CD14-positive monocyte (primary cell): Measurements from ENCODE around the gene ENDOV. TPM values are rescaled to one million over a fixed set of nuclear protein-coding genes. Genes with fewer than 3 reads are reported as not detected.

ENCODE experiments used
- DNase-seq, 3 donors: peaks; one replicate each; pipeline ENCODE4 v3.0.0-alpha.2; 2011 to 2022
- H2AFZ ChIP-seq: 2 replicates; pipeline ENCODE4 v1.6.0; 2012; ENCODE audit warnings: mild to moderate bottlenecking, low read depth, low read length, inconsistent platforms; ENCODE audit not compliant: insufficient read depth, poor library complexity, severe bottlenecking
- H3K27ac ChIP-seq, 2 donors: 1 replicate in 1 of 2; 2 replicates in 1 of 2; pipeline ENCODE4 v1.5.1; 2012 to 2013; ENCODE audit warnings: low read length in 2 of 2, control low read depth in 1 of 2, inconsistent platforms in 1 of 2, low read depth in 1 of 2, mild to moderate bottlenecking in 1 of 2
- H3K27me3 ChIP-seq, 2 donors: one replicate each; pipeline versions ENCODE4 v1.6.0 to v1.6.1; 2011 to 2013; ENCODE audit warnings: low read length in 2 of 2; ENCODE audit not compliant: control insufficient read depth in 2 of 2, insufficient read depth in 2 of 2
- H3K36me3 ChIP-seq, 2 donors: replicated peaks in 1 of 2; 1 replicate in 1 of 2; 2 replicates in 1 of 2; pipeline versions ENCODE4 v1.5.1 to v1.6.1; 2012 to 2013; ENCODE audit warnings: low read length in 2 of 2, control low read depth in 1 of 2, inconsistent platforms in 1 of 2, mild to moderate bottlenecking in 1 of 2; ENCODE audit not compliant: insufficient read depth in 2 of 2, control insufficient read depth in 1 of 2
- H3K4me1 ChIP-seq, 2 donors: 1 replicate in 1 of 2; 2 replicates in 1 of 2; pipeline versions ENCODE4 v1.5.1 to v1.6.1; 2012 to 2013; ENCODE audit warnings: low read length in 2 of 2, control low read depth in 1 of 2, inconsistent platforms in 1 of 2, mild to moderate bottlenecking in 1 of 2, moderate library complexity in 1 of 2; ENCODE audit not compliant: insufficient read depth in 2 of 2, control insufficient read depth in 1 of 2
- H3K4me2 ChIP-seq: replicated peaks from 2 replicates; pipeline ENCODE3; 2012; ENCODE audit warnings: low read length, moderate library complexity, mild to moderate bottlenecking; ENCODE audit not compliant: poor library complexity, severe bottlenecking; ENCODE audit errors: extremely low read depth
- H3K4me3 ChIP-seq, 3 experiments: fragments of 200-600 bp in 1 of 3; sonication (generic) in 1 of 3; replicated peaks in 1 of 3; 1 replicate in 2 of 3; 2 replicates in 1 of 3; pipeline ENCODE4 v1.5.1; 2011 to 2013; ENCODE audit warnings: low read length in 3 of 3, mild to moderate bottlenecking in 3 of 3, control low read depth in 2 of 3, low read depth in 2 of 3, inconsistent platforms in 1 of 3, moderate library complexity in 1 of 3
- H3K79me2 ChIP-seq: 2 replicates; pipeline ENCODE4 v1.6.0; 2012; ENCODE audit warnings: mild to moderate bottlenecking, control low read depth, inconsistent platforms, low read length, moderate library complexity; ENCODE audit not compliant: insufficient read depth
- H3K9ac ChIP-seq: 2 replicates; pipeline ENCODE4 v1.6.0; 2017; ENCODE audit warnings: low read length, mild to moderate bottlenecking; ENCODE audit not compliant: insufficient read depth, poor library complexity, severe bottlenecking
- H3K9me3 ChIP-seq, 2 donors: replicated peaks in 1 of 2; 1 replicate in 1 of 2; 2 replicates in 1 of 2; pipeline versions ENCODE4 v1.5.1 to v1.6.1; 2012 to 2013; ENCODE audit warnings: low read length in 2 of 2, control low read depth in 1 of 2; ENCODE audit not compliant: control insufficient read depth in 1 of 2, insufficient read depth in 1 of 2
- H4K20me1 ChIP-seq: 2 replicates; pipeline ENCODE4 v1.6.0; 2012; ENCODE audit warnings: mild to moderate bottlenecking, low read length, control low read depth, moderate library complexity; ENCODE audit not compliant: insufficient read depth
- H3K27ac Mint-ChIP-seq, 7 donors: one replicate each; pipeline ENCODE4 v1.8.0; 2020; ENCODE audit warnings: mild to moderate bottlenecking in 7 of 7, mixed read lengths in 7 of 7, moderate library complexity in 6 of 7, inconsistent platforms in 2 of 7
- H3K27me3 Mint-ChIP-seq, 3 donors: one replicate each; pipeline ENCODE4 v1.8.0; 2021 to 2022; ENCODE audit warnings: low read depth in 3 of 3, mild to moderate bottlenecking in 3 of 3, mixed read lengths in 3 of 3, moderate library complexity in 3 of 3, inconsistent platforms in 1 of 3
- H3K36me3 Mint-ChIP-seq, 2 donors: one replicate each; pipeline ENCODE4 v1.8.0; 2020; ENCODE audit warnings: mixed read lengths in 2 of 2, inconsistent platforms in 1 of 2, mild to moderate bottlenecking in 1 of 2
- H3K4me1 Mint-ChIP-seq: one replicate; pipeline ENCODE4 v1.8.0; 2020; ENCODE audit warnings: mild to moderate bottlenecking, mixed read lengths
- H3K4me3 Mint-ChIP-seq, 2 donors: one replicate each; pipeline ENCODE4 v1.8.0; 2020; ENCODE audit warnings: mild to moderate bottlenecking in 2 of 2, mixed read lengths in 2 of 2, moderate library complexity in 1 of 2
- H3K9me3 Mint-ChIP-seq, 7 donors: one replicate each; pipeline ENCODE4 v1.8.0; 2020 to 2022; ENCODE audit warnings: mixed read lengths in 7 of 7, mild to moderate bottlenecking in 6 of 7, moderate library complexity in 6 of 7, inconsistent platforms in 2 of 7
- WGBS: methylation state at CpG from one replicate; pipeline ENCODE4 v1.1.5; 2013; ENCODE audit warnings: missing lambda C conversion rate; ENCODE audit not compliant: insufficient coverage; 5-methylcytosine and 5-hydroxymethylcytosine counted together
- intact Hi-C, 2 donors: fragments of 100-400 bp; cut with micrococcal nuclease; formaldehyde crosslinking; loops; one replicate each; pipeline versions ENCODE4 v1.15.0 to v1.15.1; 2023
- polyA plus RNA-seq, 3 donors: library from polyadenylated mRNA; depleted of rRNA in 1 of 3; unstranded in 2 of 3; stranded (reverse) in 1 of 3; fragments of 300-500 nt in 2 of 3; fragments of >200 nt in 1 of 3; fragmentation: Illumina TruSeq in 2 of 3; gene quantifications; 1 replicate in 2 of 3; 2 replicates in 1 of 3; pipeline ENCODE4 v1.2.3, GENCODE V29; 2012 to 2021
- TF ChIP-seq, protein P1 (sequence below): fragments of 200-600 bp; IDR thresholded peaks from one replicate; pipeline ENCODE4 v1.8.0; 2022; ENCODE audit warnings: antibody characterized with exemption, mild to moderate bottlenecking

The ENDOV gene
- polyA plus RNA-seq, 3 donors: 10.4 to 15.7 (median 13.3) TPM

DNA sequence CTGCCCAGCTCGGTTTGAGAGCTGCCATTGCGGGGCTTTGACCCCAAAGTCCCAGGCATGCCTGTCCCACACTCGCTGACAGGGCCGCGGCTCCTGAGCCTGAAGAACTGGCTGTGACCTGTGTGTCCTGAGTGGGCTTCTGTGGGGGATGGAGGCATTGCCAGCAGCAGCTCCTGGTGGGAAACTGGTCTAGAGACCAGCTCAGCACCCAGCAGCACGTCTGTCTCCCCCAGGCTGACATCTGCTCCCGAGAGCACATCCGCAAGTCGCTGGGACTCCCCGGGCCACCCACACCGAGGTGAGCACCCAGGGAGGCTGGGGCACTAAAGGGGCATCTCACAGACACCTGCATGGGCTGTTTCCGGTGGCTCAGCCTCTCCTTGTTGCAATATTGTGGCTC, 13.4 kb downstream of the ENDOV start:
- no peak overlapping the region for H3K27ac ChIP-seq
- no peak overlapping the region for H2AFZ ChIP-seq
- no peaks in the 10 kb centered on the region for H3K36me3 ChIP-seq
- H3K4me3 ChIP-seq: no peak overlapping the region
- H3K27me3 ChIP-seq: no peaks in the 10 kb centered on the region
- H3K4me2 ChIP-seq: no peak overlapping the region
- peaks cover 5 to 10% (median 8%) of the 10 kb centered on the region in 3 donors for H3K27me3 Mint-ChIP-seq
- H3K9me3 Mint-ChIP-seq: no peaks in the 10 kb centered on the region
- WGBS: 96% methylated on average over 11 of the region's 12 CpGs
- H3K4me1 ChIP-seq: no peaks in the 10 kb centered on the region
- no peak overlapping the region for H3K9ac ChIP-seq
- no peak overlapping the region for H3K4me3 Mint-ChIP-seq
- intact Hi-C loops: loop anchor here (5.0 to 10.0 kb wide), 3 partner anchors 149 to 676 kb away; no protein-coding TSS in a partner anchor
- H3K36me3 Mint-ChIP-seq: no peaks in the 10 kb centered on the region
- peak overlapping the region in 2 of 7 donors; percentile 19 to 70 for H3K27ac Mint-ChIP-seq
- no peaks in the 10 kb centered on the region for H3K4me1 Mint-ChIP-seq
- TF ChIP-seq, protein P1, sequence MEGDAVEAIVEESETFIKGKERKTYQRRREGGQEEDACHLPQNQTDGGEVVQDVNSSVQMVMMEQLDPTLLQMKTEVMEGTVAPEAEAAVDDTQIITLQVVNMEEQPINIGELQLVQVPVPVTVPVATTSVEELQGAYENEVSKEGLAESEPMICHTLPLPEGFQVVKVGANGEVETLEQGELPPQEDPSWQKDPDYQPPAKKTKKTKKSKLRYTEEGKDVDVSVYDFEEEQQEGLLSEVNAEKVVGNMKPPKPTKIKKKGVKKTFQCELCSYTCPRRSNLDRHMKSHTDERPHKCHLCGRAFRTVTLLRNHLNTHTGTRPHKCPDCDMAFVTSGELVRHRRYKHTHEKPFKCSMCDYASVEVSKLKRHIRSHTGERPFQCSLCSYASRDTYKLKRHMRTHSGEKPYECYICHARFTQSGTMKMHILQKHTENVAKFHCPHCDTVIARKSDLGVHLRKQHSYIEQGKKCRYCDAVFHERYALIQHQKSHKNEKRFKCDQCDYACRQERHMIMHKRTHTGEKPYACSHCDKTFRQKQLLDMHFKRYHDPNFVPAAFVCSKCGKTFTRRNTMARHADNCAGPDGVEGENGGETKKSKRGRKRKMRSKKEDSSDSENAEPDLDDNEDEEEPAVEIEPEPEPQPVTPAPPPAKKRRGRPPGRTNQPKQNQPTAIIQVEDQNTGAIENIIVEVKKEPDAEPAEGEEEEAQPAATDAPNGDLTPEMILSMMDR: no peak
- H4K20me1 ChIP-seq: no peaks in the 10 kb centered on the region
- H3K79me2 ChIP-seq: no peaks in the 10 kb centered on the region
- DNase-seq: no peak
- no peaks in the 10 kb centered on the region for H3K9me3 ChIP-seq

GRCh38 chr17:80428796-80429195, 13.8 kb downstream of the ENDOV start:
- Histone ChIP-seq H4K20me1 (no peaks in the 10 kb centered on the region), H3K4me1 (no peaks in the 10 kb centered on the region), H3K36me3 (no peaks in the 10 kb centered on the region), H3K9me3 (no peaks in the 10 kb centered on the region), H3K4me3 (no peak overlapping the region), H3K27me3 (no peaks in the 10 kb centered on the region), H2AFZ (no peak overlapping the region), H3K9ac (no peak overlapping the region), H3K27ac (no peak overlapping the region), H3K79me2 (no peaks in the 10 kb centered on the region), H3K4me2 (no peak overlapping the region)
- Mint-ChIP-seq H3K4me1 (no peaks in the 10 kb centered on the region), H3K4me3 (no peak overlapping the region), H3K27me3 (peaks cover 5 to 10% (median 8%) of the 10 kb centered on the region in 3 donors), H3K9me3 (no peaks in the 10 kb centered on the region), H3K27ac (peak overlapping the region in 2 of 7 donors; percentile 19 to 70), H3K36me3 (no peaks in the 10 kb centered on the region)
- TF ChIP-seq, protein P1: no peak
- intact Hi-C loops: loop anchor here (5.0 to 10.0 kb wide), 3 partner anchors 149 to 676 kb away; no protein-coding TSS in a partner anchor
- no peak for DNase-seq
- WGBS: 96% methylated on average over 9 of the region's 11 CpGs
